Adrenal gland (tissue), 5 donors: ENCODE data around the gene OR3A2.

ENCODE experiments used
- CTCF ChIP-seq, 6 experiments: fragments of 450-650 bp in 4 of 6; fragments of 200-600 bp in 2 of 6; sonication (generic) in 1 of 6; IDR thresholded peaks; 1 replicate in 5 of 6; 2 replicates in 1 of 6; pipeline versions ENCODE4 v1.5.1 to v1.8.0; 2016 to 2021; ENCODE audit warnings: antibody characterized with exemption in 6 of 6, mild to moderate bottlenecking in 2 of 6, moderate library complexity in 1 of 6
- POLR2A ChIP-seq, 2 donors: fragments of 450-650 bp; IDR thresholded peaks; one replicate each; pipeline ENCODE4 v1.6.1; 2017; ENCODE audit warnings: antibody characterized with exemption in 2 of 2, mild to moderate bottlenecking in 2 of 2, moderate library complexity in 1 of 2
- donor health status: DM: no; HTN: no; CAD: no.

- TF ChIP-seq CTCF (IDR thresholded peaks at IDR 0.05) (no peak), POLR2A (IDR thresholded peaks at IDR 0.05) (no peak)
These were observed 114.8 kb downstream of the OR3A2 start for GRCh38 chr17:3271072-3271848.
